ENCODE data around the gene NTRK2. TPM values are rescaled to one million over a fixed set of nuclear protein-coding genes. Genes with fewer than 3 reads are reported as not detected.

Gene NTRK2
- total and polyA plus RNA-seq, 4 donors = 0.26 to 1.4 (median 0.56) TPM

DNA sequence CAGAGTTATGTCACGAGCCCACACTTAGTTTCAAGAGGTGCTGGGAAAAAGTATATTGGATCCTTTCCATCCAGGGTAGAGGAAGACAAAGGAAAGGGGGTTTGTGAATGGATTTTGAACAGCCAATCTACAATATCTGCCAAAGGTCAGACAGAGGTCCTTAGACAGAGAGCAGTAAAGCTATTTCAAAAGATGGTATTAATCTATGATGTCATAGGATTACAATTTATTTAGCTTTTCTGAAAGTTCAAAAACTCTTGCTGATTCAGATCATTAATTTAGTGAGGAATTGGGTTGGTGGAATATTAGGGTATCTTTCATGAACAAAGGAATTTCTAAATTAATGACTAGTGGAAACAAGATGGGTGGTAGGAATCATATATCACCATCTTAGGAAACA lies 126.9 kb downstream of the NTRK2 start:
- Histone ChIP-seq H3K27me3 (ENCODE audit: control insufficient read depth in 4 of 4, insufficient read depth in 4 of 4, low read length in 3 of 4) (peaks cover 0 to 6% (median 0%) of the 10 kb centered on the region in 4 donors), H3K27ac (ENCODE audit: low read depth in 1 of 2, low read length in 2 of 2) (no peak overlapping the region), H3K4me1 (ENCODE audit: control insufficient read depth in 4 of 4, insufficient read depth in 4 of 4, low read length in 3 of 4) (no peaks in the 10 kb centered on the region), H3K4me3 (ENCODE audit: low read depth in 1 of 3, low read length in 3 of 3) (no peak overlapping the region), H3K36me3 (ENCODE audit: control insufficient read depth in 4 of 4, insufficient read depth in 3 of 4, low read depth in 1 of 4, low read length in 3 of 4) (no peaks in the 10 kb centered on the region), H3K9ac (ENCODE audit: low read depth in 1 of 2, low read length in 2 of 2) (no peak overlapping the region), H3K9me3 (ENCODE audit: control insufficient read depth in 4 of 4, low read length in 3 of 4) (no peaks in the 10 kb centered on the region)
- DNase-seq (ENCODE audit: low spot score) = no peak
- 77% methylated on average over 1 of the region's 1 CpG for WGBS
- TF ChIP-seq EGR1 (IDR thresholded peaks at IDR 0.05; ENCODE audit: low read depth in 2 of 2) (no peak), FOXA2 (IDR thresholded peaks at IDR 0.05) (no peak), TAF1 (conservative IDR thresholded peaks at IDR 0.05) (no peak), HNF4A (conservative IDR thresholded peaks at IDR 0.05) (no peak), SP1 (IDR thresholded peaks at IDR 0.05) (no peak), GABPA (IDR thresholded peaks at IDR 0.05 in 1 of 2, conservative IDR thresholded peaks at IDR 0.05 in 1 of 2) (no peak), FOXA1 (IDR thresholded peaks at IDR 0.05) (no peak), RAD21 (IDR thresholded peaks at IDR 0.05) (no peak), JUND (IDR thresholded peaks at IDR 0.05) (no peak), YY1 (IDR thresholded peaks at IDR 0.05) (no peak), NR2F2 (IDR thresholded peaks at IDR 0.05) (no peak), HNF4G (IDR thresholded peaks at IDR 0.05) (no peak), RXRA (IDR thresholded peaks at IDR 0.05) (no peak)
- TF ChIP-seq, protein P1, sequence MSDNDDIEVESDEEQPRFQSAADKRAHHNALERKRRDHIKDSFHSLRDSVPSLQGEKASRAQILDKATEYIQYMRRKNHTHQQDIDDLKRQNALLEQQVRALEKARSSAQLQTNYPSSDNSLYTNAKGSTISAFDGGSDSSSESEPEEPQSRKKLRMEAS (IDR thresholded peaks at IDR 0.05) = no peak
- TF ChIP-seq, protein P2, sequence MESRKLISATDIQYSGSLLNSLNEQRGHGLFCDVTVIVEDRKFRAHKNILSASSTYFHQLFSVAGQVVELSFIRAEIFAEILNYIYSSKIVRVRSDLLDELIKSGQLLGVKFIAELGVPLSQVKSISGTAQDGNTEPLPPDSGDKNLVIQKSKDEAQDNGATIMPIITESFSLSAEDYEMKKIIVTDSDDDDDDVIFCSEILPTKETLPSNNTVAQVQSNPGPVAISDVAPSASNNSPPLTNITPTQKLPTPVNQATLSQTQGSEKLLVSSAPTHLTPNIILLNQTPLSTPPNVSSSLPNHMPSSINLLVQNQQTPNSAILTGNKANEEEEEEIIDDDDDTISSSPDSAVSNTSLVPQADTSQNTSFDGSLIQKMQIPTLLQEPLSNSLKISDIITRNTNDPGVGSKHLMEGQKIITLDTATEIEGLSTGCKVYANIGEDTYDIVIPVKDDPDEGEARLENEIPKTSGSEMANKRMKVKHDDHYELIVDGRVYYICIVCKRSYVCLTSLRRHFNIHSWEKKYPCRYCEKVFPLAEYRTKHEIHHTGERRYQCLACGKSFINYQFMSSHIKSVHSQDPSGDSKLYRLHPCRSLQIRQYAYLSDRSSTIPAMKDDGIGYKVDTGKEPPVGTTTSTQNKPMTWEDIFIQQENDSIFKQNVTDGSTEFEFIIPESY (IDR thresholded peaks at IDR 0.05) = no peak
- TF ChIP-seq, protein P3, sequence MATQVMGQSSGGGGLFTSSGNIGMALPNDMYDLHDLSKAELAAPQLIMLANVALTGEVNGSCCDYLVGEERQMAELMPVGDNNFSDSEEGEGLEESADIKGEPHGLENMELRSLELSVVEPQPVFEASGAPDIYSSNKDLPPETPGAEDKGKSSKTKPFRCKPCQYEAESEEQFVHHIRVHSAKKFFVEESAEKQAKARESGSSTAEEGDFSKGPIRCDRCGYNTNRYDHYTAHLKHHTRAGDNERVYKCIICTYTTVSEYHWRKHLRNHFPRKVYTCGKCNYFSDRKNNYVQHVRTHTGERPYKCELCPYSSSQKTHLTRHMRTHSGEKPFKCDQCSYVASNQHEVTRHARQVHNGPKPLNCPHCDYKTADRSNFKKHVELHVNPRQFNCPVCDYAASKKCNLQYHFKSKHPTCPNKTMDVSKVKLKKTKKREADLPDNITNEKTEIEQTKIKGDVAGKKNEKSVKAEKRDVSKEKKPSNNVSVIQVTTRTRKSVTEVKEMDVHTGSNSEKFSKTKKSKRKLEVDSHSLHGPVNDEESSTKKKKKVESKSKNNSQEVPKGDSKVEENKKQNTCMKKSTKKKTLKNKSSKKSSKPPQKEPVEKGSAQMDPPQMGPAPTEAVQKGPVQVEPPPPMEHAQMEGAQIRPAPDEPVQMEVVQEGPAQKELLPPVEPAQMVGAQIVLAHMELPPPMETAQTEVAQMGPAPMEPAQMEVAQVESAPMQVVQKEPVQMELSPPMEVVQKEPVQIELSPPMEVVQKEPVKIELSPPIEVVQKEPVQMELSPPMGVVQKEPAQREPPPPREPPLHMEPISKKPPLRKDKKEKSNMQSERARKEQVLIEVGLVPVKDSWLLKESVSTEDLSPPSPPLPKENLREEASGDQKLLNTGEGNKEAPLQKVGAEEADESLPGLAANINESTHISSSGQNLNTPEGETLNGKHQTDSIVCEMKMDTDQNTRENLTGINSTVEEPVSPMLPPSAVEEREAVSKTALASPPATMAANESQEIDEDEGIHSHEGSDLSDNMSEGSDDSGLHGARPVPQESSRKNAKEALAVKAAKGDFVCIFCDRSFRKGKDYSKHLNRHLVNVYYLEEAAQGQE (IDR thresholded peaks at IDR 0.05) = no peak
- TF ChIP-seq, protein P4, sequence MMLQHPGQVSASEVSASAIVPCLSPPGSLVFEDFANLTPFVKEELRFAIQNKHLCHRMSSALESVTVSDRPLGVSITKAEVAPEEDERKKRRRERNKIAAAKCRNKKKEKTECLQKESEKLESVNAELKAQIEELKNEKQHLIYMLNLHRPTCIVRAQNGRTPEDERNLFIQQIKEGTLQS (IDR thresholded peaks at IDR 0.05) = no peak
- TF ChIP-seq, protein P5, sequence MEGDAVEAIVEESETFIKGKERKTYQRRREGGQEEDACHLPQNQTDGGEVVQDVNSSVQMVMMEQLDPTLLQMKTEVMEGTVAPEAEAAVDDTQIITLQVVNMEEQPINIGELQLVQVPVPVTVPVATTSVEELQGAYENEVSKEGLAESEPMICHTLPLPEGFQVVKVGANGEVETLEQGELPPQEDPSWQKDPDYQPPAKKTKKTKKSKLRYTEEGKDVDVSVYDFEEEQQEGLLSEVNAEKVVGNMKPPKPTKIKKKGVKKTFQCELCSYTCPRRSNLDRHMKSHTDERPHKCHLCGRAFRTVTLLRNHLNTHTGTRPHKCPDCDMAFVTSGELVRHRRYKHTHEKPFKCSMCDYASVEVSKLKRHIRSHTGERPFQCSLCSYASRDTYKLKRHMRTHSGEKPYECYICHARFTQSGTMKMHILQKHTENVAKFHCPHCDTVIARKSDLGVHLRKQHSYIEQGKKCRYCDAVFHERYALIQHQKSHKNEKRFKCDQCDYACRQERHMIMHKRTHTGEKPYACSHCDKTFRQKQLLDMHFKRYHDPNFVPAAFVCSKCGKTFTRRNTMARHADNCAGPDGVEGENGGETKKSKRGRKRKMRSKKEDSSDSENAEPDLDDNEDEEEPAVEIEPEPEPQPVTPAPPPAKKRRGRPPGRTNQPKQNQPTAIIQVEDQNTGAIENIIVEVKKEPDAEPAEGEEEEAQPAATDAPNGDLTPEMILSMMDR (IDR thresholded peaks at IDR 0.05; ENCODE audit: low read depth, low read length, missing input control) = no peak
